HTERT RPE-1 (cell line): ENCODE results near the gene NSMCE3.
"Not testable (repeated sequence)": the region's sequence is repeated elsewhere in the genome, so short reads cannot be mapped to it uniquely, and the experiment has no call there.

ENCODE experiments used
- in situ Hi-C: fragments of 300-500 bp; cut with MboI; formaldehyde crosslinking; loops from 4 replicates; pipeline ENCODE4 v1.14.3; 2020; ENCODE audit warnings: low sequenced_read_pairs

Gene NSMCE3

DNA sequence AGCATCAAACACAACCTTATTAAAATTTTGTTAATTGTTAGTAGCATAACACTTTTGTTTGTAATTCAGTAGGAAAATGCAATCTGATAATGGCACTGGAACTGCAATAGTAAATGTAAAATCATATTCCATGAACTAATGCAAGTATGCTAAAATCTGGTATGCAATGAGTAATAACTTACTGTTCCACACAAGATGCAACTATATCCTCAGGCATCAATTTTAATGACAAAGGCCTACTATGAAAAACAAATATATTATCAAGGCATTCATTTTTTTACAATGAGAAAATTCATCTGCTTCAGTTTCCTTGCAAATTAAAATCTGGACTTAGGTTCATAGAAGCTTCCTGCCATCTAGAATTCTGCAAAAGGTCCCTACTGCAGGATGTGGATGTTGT, 1.4 kb upstream of the NSMCE3 start:
- in situ Hi-C loops: no loop called here

DNA sequence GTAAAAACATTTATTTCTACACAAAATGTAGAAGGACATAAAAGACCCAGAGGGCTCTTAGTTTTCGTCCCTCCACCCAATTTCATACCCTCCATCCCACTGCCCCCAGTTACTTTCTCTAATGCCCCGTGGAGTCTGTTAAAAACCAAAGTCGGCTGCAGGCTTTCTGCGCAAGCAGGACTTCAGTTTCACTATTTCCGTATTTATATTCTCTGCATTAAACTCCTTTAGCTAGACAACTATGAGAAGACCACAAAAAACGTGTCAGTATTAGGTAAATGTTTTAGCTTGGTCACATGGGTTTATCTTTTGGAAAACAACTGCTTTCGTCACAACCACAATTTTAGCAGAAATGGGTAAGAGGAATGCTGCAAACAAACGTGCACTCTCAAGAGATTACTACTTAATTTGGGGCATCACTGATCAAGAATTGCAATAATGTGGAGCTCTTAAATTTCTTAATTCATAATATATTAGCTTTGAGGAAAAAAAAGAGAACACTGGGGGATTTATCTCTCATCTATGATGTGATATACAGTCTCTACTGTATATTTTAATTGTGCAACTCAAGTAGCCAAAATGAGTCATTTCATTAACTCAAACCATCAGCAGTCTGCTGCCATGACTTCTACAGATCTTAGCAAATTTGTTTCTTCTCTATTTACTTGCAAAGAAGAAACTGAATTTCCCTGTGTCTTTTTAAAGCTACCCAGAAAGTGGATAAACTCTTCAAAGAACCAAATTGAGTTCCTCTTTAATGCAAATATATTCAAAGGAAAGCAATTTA, 740 bp upstream of the NSMCE3 start:
- in situ Hi-C loops: no loop called here

DNA sequence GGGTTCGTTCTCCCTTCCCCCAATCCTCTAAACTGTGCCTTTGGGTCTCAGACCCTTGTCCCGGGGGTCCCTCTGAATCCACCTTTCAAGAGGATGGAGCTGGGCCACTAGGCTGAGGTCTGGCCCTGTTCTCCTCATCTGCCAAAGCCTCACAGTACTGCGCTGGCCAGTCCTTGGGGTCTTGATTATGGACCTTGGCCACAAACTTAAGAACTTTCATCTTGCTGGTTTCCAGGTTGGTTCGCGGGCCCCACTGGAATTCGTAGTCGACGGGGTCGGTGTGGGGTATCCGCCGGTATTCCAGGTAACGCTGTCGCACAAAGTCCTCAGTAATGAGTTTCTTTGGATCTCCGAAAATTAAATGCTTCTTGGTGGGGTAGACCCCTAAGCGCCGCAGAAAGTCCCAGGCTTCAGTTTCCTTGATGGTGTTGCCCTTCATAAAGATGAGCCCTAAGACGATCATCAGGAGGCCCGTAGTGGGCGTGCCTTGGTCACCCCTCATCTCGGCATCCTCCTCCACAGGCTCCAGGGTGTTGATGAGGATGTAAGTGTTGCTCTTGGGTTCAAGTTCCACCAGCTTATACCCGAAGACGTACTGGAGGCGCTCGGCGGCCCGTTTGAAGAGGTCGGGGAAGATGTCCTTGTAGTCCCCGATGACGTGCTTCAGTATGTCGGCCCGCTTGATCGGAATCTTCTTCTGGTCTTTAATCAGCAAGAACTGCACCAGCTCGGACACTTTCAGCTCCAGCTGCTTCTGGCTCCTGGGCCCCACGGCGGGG, 727 bp downstream of the NSMCE3 start:
- in situ Hi-C loops: no loop called here

DNA sequence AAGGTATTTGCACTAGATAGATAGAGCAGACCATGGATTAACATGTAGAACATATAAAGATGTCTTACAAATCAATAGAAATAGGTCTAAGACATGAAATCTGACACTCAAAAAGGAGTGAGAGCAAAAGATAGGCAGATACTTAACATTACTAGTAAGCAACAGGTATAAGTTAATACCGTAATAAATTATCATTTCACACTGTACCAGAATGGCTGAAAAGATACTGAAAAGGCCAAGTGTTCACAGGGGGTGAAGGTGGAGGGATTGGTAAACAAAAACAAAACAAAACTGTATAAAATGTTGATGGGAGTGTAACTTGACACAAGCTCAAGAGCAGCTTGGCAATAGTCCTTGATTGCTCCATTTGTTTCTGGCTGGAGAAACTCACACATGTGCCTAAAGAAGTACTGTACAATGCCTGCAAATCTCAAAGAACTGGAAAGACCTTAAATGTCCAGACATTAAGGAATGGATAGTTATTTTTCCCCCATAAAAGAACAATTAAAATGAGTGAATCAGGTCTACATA, 3.5 kb downstream of the NSMCE3 start:
- in situ Hi-C loops: no loop called here

DNA sequence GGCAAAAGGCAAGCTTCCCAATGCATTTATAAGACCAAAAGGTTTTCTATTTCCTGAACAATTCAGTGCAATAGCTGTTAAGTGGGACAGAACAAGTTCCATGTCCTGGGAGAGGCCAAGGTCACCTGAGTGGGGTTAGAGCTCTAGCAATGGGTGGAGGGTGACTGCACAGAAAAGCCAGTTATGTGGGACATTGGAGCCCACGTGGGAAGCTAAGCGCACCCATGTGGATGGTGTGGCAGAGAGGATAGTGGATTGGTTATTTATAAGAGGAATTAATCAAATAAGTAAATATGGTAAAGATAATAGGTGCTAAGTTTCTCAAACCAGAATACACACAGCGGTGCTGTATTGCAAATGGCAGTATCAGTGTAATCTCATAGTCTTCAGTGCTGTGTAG, 6.3 kb downstream of the NSMCE3 start:
- in situ Hi-C loops: no loop called here

DNA sequence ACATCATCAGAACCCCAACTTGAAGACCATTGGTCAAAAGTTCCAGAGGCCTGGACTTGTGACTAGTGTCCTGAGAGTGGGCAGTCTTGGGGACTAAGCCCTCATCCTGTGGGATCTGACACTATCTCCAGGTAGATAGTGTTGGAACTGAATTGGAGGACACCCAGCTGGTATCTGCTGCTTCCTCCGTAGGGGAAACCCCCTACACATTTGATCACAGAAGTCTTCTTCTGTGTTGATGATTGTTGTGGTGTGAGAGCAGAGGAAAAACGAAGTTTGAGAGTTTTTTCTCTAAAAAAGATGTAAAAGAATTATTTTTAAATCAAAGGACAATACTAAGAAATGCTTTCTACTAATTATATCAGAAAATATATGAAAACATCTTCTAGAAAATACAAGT, 6.9 kb downstream of the NSMCE3 start:
- in situ Hi-C loops: no loop called here

DNA sequence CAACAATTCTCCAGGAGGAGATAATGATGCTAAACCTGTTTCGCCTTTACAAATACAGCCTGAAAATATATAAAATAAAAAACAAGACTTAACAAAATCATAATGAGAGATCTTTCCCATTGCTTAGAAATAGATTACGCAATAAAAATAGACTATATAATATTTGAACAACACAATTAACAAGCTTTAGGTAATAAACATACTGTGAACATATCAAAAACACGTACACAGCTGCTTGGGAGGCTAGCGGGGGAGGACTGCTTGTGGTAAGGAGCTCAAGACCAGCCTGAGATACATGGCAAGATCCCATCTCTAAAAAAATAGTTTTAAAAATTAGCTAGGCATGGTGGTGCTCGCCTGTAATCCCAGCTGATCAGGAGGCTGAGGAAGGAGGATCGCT, 8.7 kb downstream of the NSMCE3 start:
- in situ Hi-C loops: no loop called here

DNA sequence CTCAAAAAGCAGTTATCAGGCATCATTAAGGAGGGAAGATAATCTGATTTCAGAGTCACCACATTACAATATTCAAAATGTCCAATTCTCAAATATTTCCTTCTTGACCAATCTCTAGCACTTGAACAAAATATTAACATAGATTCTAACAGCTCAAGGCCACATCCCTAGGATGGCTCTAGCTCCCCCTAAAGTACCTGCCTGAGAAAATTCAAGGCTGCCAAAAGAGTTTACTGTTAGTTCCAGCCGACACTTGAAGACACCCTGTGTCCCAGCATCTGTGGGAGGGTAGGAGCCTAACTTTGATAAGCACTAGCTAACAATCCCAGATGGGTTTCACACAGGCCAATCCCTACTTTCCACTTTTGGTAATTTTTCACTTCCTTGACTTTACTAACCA, 10.4 kb downstream of the NSMCE3 start:
- in situ Hi-C loops: no loop called here

DNA sequence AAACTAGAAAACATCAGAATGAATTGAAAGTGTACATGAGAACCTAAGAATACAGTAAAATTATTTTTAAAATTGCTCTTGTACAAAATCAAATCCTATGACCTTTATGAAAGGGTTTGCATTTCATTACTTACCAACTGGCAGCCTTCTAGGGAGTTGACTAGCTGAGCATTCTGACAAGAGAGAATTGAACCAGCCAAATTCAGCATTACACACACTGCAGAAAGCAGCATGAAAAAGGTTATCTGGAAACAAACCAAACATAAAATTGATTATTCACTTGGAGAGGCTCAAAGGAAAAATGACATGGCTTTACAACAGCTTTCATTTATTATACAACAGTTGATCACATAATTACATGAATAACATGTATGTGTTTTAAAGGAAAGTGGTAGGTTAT, 17.4 kb downstream of the NSMCE3 start:
- in situ Hi-C loops: no loop called here

DNA sequence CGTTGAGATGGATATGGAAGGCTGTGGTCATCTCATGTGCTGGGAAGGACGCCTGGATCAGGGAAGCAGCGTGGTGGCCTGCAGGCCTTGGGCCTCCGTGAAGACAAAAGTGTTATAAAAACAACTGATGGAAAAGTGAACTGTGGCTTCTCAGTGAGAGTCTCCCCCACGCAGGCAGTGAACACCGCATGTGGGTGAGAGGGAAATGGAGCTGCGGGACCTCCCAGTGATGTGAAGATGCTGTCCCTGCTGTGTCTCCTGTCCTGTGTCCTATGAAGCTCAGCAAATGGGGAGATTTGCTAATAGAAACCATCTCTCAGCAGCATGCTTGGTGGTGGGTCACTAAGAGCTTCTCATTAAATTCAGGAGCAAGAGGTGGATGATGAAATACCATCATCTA, 25.1 kb downstream of the NSMCE3 start:
- in situ Hi-C loops: no loop called here

DNA sequence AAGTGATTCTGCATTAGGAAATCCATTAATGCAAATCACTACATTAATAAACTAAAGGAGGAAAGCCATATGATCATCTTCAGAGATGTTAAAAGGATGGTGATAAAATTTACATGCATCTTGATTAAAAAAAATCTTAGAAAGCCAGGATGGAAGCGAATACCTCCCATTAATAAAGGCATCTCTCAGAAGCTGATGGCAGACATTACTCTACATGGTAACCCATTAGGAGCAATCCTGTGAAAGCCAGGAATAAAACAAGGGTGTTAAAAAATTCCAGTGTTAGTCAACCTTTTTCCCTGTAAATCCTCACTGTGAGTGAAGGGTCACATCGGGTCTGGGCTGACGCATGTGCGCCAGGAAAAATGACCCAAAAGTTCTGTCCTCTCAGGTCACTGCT, 25.5 kb downstream of the NSMCE3 start:
- in situ Hi-C loops: no loop called here

DNA sequence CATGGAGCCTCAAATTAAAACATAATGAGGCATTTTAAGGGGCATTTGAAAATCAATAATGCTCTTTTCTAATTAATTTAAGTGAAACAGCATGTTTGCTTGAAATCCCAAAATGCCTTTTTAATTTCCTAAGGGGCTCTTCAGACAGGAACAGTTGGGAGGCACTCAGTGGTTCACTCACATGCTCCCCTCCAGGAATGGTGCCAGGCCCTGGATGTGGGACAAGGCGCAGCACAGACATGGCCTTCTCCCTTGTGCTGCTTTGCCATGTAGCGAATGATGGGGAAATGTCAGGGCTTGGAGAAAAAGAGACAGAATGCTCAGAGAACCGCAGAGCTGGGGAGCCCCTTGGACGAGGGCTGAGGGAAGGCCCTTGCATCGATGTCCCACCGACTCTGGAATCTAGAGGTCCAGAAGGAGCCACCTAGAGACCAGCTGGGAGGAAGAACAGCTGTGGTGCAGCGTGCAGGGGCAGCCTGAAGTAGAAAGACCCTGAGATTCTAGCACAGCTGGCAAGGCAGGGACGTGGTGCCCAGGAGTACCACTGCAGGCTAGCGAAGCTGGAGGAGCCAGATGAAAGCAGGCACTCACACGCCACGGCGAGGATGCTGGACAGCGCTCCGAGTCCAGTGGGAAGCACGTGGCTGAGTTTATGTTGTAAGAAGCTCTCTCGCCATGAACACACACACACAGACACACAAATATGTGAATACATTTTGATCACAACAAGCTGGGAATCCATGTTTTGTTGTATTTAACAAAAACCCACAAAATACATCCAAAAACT, 27.0 kb downstream of the NSMCE3 start:
- in situ Hi-C loops: no loop called here

DNA sequence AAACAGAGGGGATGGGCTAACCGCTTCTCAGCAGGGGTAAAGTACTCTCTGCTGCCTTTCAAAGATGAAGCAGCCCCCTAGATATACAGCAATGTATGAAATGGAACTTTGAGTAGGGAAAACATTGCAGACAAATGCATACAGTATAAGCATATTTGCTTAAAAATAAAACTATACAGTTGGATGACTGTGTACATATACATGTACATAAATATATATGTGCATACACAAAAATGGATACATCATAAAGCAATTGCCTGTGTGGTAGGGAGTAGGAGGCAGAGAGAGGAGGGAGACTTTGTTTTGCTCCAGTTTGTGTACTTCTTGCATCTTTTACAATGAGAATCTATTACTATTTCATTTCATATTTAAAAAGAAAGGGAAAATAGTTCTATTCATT, 28.4 kb downstream of the NSMCE3 start:
- in situ Hi-C loops: no loop called here

DNA sequence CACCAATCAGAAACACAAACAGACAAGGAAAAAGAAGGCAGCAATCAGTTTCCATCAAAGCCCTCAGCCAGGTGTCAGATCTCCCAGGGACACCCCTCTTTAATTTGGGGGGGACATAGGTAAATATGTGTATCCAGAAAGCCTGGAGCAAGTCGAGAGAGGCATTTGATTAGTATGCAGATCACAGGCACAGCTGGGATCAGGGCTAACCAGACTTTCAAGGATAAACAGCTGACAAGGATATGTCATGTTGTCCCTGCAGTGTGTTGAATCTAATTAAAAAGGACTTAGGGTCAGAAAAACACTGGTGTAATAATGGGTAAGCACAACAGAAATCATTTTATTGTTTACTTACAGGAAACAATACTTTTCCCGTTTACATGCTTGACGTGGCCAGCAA, 30.2 kb downstream of the NSMCE3 start:
- in situ Hi-C loops: no loop called here

DNA sequence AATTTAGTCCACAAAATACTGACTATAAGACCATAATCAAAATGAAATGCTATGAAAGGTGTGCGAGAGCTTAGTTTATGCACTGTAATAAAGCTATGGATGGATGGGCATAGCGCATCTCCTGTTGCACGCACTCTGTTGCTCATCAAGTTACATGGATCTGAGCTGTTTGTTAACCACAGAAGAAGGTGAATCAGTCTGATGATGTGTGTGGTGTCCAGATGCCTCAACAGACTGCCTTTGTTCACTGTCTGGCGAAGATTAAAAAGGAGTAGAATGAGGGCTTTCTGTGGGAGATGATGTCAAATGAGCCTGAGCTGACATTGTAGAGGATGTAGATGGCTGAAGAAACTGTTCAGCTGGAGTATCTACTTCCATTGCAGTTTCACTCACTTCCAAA, 36.1 kb downstream of the NSMCE3 start:
- in situ Hi-C loops: no loop called here

DNA sequence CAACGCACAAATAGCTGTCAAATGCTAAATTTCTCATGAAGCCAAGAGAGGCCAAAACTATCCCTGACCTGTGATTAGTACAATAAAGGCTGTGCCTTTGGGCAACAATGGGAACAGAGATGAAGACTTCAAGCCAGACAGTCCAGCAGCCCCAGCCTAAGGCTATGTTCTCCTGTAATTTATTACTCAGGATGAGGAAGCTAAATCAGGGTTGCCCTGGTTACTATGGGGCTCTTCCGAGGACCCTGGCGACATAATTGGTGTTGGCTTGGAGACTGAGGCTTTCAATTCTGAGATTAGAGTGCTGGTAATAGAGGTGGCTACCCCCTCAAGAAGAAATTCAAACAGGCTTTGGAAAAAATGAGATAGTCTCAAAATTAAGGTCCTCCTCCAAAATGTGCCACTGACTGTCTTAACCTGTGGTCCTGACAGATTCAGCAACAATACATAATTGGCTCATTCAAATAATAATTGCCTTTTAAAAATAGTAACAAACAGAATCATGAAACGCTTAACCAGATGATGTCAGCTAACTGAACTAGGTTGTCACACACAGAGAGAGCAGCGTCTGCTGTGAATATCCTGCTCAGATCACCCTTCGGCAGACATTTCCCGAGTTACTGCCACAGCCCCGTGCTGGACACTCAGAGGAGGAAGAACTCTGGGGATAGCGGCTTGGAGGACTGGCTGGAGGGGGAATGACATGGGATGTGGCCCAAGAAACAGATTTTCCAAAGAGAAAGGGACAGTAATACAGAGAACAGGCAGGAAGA, 43.0 kb downstream of the NSMCE3 start:
- in situ Hi-C loops: no loop called here

DNA sequence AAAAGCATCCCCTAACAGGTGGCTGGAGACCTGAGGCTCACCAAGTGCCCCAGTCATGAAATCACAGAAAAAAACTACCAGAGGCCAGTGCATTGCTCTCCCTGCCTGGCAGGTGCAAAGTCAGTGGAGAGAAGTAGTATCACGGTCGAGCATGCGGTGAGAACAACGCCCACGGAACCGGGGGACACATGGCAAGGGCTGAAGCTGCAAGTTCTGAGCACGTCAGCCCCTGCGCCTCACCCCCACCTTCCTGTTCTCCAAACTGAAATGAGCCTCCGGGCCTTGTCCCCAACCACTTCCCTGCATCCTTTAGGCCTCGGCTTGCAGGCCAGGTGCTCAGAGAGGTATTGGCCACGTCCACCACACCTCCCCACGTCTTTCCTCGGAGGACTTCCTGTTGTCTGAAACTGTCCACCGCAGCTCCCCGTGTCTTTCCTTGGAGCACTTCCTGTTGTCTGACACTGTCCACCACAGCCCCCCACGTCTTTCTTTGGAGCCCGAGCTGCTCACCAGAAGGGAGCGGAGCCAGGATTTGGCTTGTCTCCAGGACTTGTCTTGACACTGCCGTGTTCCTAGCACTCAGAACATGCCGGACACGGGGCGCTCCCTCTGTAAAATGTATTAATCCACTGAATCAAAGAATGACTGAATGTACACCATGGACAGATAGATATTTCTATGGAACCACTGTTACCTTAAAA, 43.9 kb downstream of the NSMCE3 start:
- in situ Hi-C loops: no loop called here

DNA sequence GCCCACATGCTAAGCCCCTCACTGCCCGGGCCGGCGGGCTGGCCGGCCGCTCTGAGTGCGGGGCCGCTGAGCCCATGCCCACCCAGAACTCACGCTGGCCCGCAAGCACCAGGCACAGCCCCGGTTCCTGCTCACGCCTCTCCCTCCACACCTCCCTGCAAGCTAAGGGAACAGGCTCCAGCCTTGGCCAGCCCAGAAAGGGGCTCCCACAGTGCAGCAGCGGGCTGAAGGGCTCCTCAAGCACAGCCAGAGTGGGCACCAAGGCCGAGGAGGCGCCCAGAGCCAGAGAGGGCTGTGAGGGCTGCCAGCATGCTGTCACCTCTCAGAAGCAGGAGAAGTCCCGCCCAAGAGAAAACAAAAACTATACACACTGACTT, 44.6 kb downstream of the NSMCE3 start:
- in situ Hi-C loops: not testable (repeated sequence)

DNA sequence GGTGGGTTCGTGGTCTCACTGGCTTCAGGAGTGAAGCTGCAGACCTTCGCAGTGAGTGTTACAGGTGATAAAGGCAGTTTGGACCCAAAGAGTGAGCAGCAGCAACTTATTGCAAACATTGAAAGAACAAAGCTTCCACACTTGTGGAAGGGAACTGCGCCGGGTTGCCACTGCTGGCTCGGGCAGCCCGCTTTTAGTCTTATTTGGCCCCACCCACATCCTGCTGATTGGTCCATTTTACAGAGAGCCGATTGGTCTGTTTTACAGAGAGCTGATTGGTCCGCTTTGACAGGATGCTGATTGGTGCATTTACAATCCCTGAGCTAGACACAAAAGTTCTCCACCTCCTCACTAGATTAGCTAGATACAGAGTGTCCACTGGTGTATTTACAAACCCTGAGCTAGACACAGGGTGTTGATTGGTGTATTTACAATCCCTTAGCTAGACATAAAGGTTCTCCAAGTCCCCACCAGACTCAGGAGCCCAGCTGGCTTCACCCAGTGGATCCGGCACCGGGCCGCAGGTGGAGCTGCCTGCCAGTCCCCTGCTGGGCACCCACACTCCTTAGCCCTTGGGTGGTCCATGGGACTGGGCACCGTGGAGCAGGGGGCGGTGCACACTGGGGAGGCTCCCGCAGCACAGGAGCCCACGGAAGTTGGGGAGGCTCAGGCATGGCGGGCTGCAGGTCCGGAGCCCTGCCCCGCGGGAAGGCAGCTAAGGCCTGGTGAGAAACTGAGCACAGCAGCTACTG, 45.2 kb downstream of the NSMCE3 start:
- in situ Hi-C loops: not testable (repeated sequence)
